Kidney (tissue), 14 donors: ENCODE results near the gene CNTFR. TPM values are rescaled to one million over a fixed set of nuclear protein-coding genes. Genes with fewer than 3 reads are reported as not detected.

Source experiments
- DNase-seq, 5 donors: peaks; one replicate each; pipeline ENCODE4 v3.0.0-alpha.2; 2013 to 2020
- FAIRE-seq: peaks from 2 replicates; lab custom pipeline; 2012; peaks lifted over from hg19 to GRCh38; lab: Jason Lieb, UNC
- H3K27ac ChIP-seq, 2 donors: one replicate each; pipeline ENCODE4 v1.7.0; 2013; ENCODE audit warnings: low read depth in 2 of 2, low read length in 2 of 2, inconsistent platforms in 1 of 2
- H3K27me3 ChIP-seq: one replicate; pipeline ENCODE4 v1.7.1; 2013; ENCODE audit warnings: low read length, inconsistent platforms; ENCODE audit not compliant: control insufficient read depth, insufficient read depth
- H3K36me3 ChIP-seq, 3 donors: one replicate each; pipeline versions ENCODE4 v1.7.0 to v1.7.1; 2013; ENCODE audit warnings: low read length in 3 of 3, control low read depth in 1 of 3, inconsistent platforms in 1 of 3; ENCODE audit not compliant: insufficient read depth in 3 of 3, control insufficient read depth in 2 of 3
- H3K4me1 ChIP-seq, 3 donors: one replicate each; pipeline versions ENCODE4 v1.7.0 to v1.7.1; 2013; ENCODE audit warnings: low read length in 3 of 3, inconsistent platforms in 1 of 3, low read depth in 1 of 3; ENCODE audit not compliant: control insufficient read depth in 2 of 3, insufficient read depth in 2 of 3
- H3K4me3 ChIP-seq, 3 donors: one replicate each; pipeline versions ENCODE4 v1.7.0 to v1.8.1; 2013; ENCODE audit warnings: low read length in 3 of 3, control low read depth in 1 of 3, inconsistent platforms in 1 of 3
- H3K9ac ChIP-seq, 3 donors: one replicate each; pipeline versions ENCODE4 v1.7.0 to v1.7.1; 2013; ENCODE audit warnings: low read length in 3 of 3, control low read depth in 1 of 3, inconsistent platforms in 1 of 3
- H3K9me3 ChIP-seq, 3 donors: one replicate each; pipeline versions ENCODE4 v1.7.0 to v1.7.1; 2013; ENCODE audit warnings: low read length in 3 of 3, control low read depth in 1 of 3, inconsistent platforms in 1 of 3; ENCODE audit not compliant: control insufficient read depth in 2 of 3, insufficient read depth in 1 of 3
- CTCF ChIP-seq: IDR thresholded peaks from 3 replicates; pipeline ENCODE4 v1.5.1; 2012; ENCODE audit warnings: mild to moderate bottlenecking, moderate library complexity, borderline replicate concordance; ENCODE audit not compliant: insufficient read depth; ENCODE audit errors: extremely low read depth
- intact Hi-C: fragments of 100-400 bp; cut with DNase I; formaldehyde crosslinking; loops from one replicate; pipeline ENCODE4 v1.11.1; 2022
- polyA plus RNA-seq: library from polyadenylated mRNA; stranded (reverse); fragments of 350-450 nt; fragmentation: Illumina TruSeq; extraction: RNeasy Lipid Tissue Mini Kit (QIAGEN cat#74804); gene quantifications from one replicate; pipeline ENCODE4 v1.2.3, GENCODE V29; 2014; ENCODE audit warnings: low read depth, low replicate concordance; ENCODE audit not compliant: insufficient read depth
- total RNA-seq: library from RNA; stranded (reverse); fragmentation: NEBNext Ultra II Directional; extraction: Animal tissue kit (Norgen Biotek cat#: 25700); gene quantifications from one replicate; pipeline ENCODE4 v1.2.1, GENCODE V29; 2021
- donor health status: control.
- donor health status: control.
- donor health status: control.
- donor health status: control.
- donor health status: control.
- donor health status: DM: yes; HTN: yes; CAD: no.
- donor health status: Normal renal cell carcinoma (clear cell type).

The CNTFR gene
- total and polyA plus RNA-seq, 2 donors from 2014 or later: 1.7 to 3.7 TPM

- Histone ChIP-seq H3K27ac (no peak overlapping the region), H3K9ac (no peak overlapping the region), H3K36me3 (no peaks in the 10 kb centered on the region), H3K27me3 (no peaks in the 10 kb centered on the region), H3K4me1 (no peaks in the 10 kb centered on the region), H3K4me3 (no peak overlapping the region), H3K9me3 (no peaks in the 10 kb centered on the region)
- no peak for TF ChIP-seq CTCF
- DNase-seq: no peak
- intact Hi-C loops: no loop called here
- no peak for FAIRE-seq
Observed at GRCh38 chr9:34508463-34508862, 81.1 kb downstream of the CNTFR start.

- FAIRE-seq (no peak), DNase-seq (no peak)
- no peak overlapping the region for H3K4me3 ChIP-seq
- no peaks in the 10 kb centered on the region for H3K9me3 ChIP-seq
- no peak overlapping the region for H3K27ac ChIP-seq
- no peaks in the 10 kb centered on the region for H3K36me3 ChIP-seq
- no peak for TF ChIP-seq CTCF
- no peaks in the 10 kb centered on the region for H3K4me1 ChIP-seq
- H3K9ac ChIP-seq: no peak overlapping the region
- intact Hi-C loops: no loop called here
- H3K27me3 ChIP-seq: no peaks in the 10 kb centered on the region
Observed at GRCh38 chr9:34507966-34508365, 81.6 kb downstream of the CNTFR start.

- TF ChIP-seq CTCF: no peak
- FAIRE-seq: no peak
- H3K27me3 ChIP-seq: no peaks in the 10 kb centered on the region
Observed at GRCh38 chr9:34507556-34507955, 82.0 kb downstream of the CNTFR start.

GRCh38 chr9:34506623-34507022, 82.9 kb downstream of the CNTFR start:
- intact Hi-C loops: no loop called here
- Histone ChIP-seq H3K27me3 (no peaks in the 10 kb centered on the region), H3K9me3 (no peaks in the 10 kb centered on the region), H3K4me3 (no peak overlapping the region), H3K9ac (no peak overlapping the region), H3K4me1 (no peaks in the 10 kb centered on the region), H3K27ac (no peak overlapping the region), H3K36me3 (no peaks in the 10 kb centered on the region)
- FAIRE-seq (no peak), DNase-seq (peak in 1 of 5 donors; percentile 29)
- TF ChIP-seq CTCF: no peak

More at GRCh38 chr9:34507556-34507955, 82.0 kb downstream of the CNTFR start:
- no peak overlapping the region for H3K4me3 ChIP-seq
- DNase-seq: no peak
- H3K9ac ChIP-seq: no peak overlapping the region
- H3K27ac ChIP-seq: no peak overlapping the region
- H3K4me1 ChIP-seq: no peaks in the 10 kb centered on the region
- intact Hi-C loops: no loop called here
- H3K36me3 ChIP-seq: no peaks in the 10 kb centered on the region
- H3K9me3 ChIP-seq: no peaks in the 10 kb centered on the region
